GM18909 (cell line): ENCODE data around the gene PAN3.
"Not testable (repeated sequence)": the region's sequence is repeated elsewhere in the genome, so short reads cannot be mapped to it uniquely, and the experiment has no call there.

ENCODE experiments used
- ATAC-seq: cut with Tn5 transposase; IDR thresholded peaks from one replicate; pipeline ENCODE4 v1.9.1; 2021; ENCODE audit warnings: mild to moderate bottlenecking; ENCODE audit not compliant: unreplicated experiment, poor library complexity

PAN3 gene

DNA sequence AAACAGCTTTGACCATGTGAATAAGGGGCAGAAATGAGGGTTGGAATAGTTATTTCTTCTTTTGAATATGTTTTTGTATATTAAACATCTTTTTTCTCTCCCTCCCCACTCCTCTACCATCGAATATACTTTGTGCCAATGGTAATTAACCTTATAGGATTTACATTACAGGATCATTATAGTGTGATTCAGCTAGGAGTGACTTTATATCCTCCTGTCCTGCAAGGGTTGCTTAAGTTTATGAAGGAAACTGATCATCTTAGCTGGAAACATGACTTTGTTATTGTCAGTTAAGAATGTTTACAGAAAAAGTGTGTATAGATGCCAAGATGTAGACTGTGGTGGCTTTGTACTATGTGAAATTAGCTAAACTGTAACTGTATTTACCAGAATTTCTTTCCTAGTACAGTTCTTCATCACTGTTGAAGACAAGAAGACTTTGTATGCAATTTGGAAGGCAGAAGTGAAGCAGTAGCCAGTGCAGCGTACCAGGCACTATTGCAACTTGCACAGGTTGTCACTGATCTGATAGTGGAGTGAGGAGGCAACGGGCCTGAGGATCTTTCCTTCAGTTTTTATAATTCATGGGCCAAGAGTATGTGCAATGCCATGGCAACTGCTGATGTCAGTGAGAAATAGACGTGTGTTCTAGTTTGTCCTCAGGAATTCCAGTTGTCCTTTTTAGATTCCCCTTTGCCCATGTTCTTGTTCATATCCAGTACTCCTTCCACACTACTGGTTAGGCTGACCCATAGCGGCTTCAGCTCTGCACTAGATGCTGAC, 8.2 kb upstream of the PAN3 start:
- ATAC-seq, result no peak

DNA sequence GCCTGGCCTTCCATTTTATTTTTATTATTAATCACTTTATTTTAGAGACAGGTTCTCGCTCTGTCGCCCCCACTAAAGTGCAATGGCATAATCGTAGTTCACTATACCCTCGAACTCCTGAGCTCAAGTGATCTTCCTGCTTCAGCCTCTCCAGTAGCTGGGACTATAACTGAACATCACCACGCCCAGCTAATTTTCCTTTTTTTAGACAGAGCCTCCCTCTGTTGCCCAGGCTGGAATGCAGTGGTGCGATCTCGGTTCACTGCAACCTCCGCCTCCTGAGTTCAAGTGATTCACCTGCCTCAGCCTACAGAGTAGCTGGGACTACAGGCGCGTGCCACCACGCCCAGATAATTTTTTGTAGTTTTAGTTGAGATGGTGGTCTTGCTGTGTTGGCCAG, 6.7 kb upstream of the PAN3 start:
- no peak for ATAC-seq

DNA sequence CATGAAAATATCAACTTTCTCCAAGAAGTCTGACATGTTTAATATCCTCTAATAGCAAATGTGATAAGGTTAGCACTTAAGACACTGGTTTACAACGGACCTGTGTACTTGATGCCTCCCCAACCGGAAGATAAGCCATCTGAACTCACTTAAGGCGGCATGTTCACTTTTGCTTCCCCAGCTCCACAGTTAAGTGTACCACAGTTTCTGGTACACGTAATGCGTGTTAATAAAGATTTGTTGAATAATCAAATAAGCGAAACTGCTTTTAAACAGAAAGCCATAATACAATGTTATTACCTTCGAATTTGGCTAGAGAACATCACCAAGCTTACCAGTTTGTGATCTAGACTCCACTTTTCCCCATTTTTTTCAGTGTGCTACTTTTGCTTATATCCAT, 1.4 kb upstream of the PAN3 start:
- ATAC-seq, result no peak

DNA sequence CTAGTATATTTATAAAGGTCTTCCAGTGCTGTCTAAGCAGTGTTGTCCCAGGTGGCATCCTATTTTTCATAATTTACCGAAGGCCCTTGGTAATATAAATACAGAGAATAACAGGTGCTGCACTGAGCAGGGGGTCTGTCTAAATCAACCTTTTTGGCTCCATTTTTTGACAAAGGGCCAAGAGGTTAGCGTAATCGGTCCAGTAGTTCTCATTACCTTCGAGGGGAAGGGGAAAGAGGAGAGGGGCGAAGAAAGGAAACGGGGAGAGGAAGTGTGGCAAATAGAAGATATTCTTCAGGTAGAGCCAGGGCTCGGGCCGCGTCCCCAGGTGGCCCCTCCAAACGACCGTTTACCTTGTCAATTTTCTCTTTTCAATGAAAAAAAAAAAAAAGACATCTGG, 749 bp upstream of the PAN3 start:
- ATAC-seq, result peak; percentile 4

DNA sequence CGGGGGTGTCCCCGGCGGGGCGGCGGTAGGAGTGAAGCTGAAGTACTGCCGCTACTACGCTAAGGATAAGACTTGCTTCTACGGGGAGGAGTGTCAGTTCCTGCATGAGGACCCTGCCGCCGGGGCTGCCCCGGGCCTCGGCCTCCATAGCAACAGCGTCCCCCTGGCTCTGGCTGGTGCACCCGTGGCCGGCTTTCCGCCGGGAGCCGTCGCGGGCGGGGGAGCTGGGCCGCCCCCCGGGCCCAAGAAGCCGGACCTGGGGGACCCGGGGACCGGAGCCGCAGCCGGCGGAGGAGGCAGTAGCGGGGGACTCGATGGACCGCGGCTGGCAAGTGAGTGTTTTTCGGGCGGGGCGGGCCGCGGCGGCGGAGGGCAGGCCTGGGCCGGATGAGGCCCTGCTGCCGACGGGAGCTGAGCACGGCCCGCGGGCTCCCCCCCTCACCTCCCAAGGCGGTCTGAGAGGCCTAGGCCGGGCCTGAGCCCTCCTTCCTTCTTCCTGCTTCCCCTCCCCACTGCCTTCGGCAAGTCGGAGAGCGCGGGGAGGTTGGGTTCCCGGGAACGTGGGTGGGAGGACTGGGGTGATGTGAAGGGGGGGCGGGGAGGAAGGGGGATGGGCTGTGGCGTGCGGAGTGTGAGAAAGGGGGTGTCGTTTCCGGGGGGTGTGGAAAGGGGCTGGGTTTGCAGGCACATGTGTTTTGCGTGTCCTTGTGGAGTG, 568 bp downstream of the PAN3 start:
- ATAC-seq, result peak; percentile 50

DNA sequence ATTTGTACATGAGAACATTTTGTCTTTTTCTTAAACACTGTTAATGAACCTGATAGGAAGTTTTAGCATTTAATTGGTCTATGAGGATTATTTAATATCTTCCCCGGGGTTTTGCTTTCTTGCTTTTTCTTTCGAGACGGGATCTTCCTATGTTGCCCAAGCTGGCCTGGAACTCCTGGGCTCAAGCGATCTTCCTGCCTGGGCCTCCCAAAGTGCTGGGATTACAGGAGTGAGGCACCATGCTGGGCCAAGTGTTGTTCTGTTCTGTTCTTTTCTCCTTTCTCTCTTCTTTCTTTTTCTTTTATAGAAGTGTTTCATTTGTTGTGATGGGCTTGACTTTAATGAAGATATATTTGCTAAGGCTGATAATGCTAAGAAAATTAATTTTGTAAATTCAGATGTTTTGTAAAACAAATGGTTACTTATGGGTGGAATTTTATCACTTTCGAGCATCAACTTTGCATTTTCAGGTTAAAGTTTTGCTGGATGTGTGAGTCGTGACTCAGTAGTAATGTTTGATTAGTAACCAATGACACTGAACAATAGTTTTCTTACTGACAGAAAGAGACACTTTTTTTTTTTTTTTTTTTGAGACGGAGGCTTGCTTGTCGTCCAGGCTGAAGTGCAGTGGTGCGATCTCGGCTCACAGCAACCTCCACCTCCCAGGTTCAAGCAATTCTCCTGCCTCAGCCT, 2.2 kb downstream of the PAN3 start:
- no peak for ATAC-seq

DNA sequence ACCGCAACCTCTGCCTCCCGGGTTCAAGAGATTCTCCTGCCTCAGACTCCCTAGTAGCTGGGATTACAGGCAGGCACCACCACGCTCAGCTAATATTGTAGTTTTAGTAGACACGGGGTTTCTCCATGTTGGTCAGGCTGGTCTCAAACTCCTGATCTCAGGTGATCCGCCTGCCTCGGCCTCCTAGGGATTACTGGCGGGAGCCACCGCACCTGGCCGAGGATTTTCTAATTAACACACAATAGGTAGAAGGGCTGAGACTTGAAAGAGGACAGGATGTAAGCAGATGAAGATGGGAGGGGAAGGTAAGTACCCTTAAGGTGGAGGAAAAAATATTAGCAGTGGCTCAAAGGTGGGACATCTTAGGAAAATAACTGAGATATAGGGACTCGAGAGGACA, 3.2 kb downstream of the PAN3 start:
- not testable (repeated sequence) for ATAC-seq

DNA sequence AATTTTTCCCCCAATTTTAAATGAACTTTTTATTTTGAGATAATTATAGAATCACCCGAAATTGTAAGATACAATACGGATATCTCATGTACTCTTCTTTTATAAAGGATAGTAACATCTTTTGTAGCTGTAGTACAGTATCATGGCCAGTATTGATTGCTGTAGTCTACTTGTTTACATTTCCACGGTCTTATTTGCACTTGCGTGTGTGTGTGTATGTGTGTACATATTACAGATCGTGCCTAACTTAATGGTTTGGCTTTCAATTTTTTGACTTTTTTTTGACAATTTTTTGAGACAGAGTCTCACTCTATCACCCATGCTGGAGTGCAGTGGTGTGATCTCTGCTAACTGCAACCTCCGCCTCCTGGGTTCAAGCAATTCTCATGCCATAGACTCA, 6.7 kb downstream of the PAN3 start:
- no peak for ATAC-seq

DNA sequence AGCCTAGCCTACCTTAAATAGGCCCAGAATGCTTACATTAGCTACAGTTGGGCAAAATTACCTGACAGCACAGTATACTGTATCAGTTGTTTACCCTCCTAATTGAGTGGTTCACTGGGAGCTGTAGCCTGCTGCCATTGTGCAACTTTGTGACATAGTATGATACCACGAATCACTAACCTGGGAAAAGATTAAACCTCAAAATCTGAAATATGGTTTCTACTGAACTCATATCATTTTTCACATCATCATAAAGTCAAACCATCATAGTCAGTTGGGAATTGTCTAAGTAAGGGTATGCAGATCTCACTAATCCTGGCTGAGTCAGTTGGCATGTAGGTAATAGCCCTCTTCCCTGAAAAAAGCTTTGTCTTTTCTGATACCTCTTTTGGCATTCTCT, 9.2 kb downstream of the PAN3 start:
- ATAC-seq, result no peak

DNA sequence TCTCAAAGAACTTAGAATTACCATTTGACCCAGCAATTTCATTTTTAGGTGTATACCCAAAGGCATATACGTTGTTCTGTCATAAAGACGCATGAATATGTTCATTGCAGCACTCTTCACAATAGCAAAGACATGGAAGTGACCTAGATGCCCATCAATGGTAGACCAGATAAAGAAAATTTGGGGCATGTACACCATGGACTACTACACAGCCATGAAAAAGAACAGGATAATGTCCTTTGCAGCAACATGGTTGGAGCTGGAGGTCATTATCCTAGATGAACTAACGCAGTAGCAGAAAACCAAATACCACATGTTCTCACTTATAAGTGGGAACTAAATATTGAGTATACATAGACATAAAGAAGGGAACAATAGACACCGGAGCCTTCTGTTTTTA, 20.7 kb downstream of the PAN3 start:
- ATAC-seq, result no peak

DNA sequence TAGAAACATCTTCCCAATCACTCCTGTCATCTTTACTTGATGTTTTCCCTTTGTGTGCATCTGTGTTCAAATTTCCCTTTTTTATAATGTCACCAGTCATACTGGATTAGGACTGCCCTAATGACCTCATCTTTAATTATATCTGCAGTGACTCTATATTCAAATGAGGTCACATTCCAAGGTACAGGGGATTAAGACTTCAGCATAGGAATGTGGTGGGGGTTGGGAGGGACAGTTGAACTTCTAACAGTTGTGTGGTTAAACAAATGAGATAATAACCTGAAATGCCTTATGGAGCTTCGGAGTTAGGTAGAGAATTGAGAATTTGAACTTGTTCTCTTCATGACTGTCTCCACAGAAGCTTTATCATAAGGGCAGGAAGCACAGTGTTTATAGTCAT, 23.0 kb downstream of the PAN3 start:
- no peak for ATAC-seq

DNA sequence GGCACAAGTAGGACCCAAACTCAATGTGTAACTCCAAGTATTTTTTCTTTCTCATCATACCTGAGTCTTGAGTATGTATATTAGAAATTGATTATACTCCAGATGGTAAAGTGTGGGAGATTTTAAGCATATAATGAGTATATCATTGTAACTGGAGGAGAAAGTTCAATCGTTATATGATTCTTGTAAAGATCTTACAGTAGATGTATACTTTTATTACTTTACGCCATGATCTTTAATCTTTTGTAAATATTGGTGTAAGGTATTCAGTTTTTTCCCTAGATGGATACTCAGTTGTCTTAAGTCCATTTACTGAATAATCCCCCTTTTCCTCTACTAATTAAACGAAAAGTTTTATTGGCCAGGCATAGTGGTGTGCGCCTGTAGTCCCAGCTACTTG, 25.2 kb downstream of the PAN3 start:
- ATAC-seq, result no peak

DNA sequence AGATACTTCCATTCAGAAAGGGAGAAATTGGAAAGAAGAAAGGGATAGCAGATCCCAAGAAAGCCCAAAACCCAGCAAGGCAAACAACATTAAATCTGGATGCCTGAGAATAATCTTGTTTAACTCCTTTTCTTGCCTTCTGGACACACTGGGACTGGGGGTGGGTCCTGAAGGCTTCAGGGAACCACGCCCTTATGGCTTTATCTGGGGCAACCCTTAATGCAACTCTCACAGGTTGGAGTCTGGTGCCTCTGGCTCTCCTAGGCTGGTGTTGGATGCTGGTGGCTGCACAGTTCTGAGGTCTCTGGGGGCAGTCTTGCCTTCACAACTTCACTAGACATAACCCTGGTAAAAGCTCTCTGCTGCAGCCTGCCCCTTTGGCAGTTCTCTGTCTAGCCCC, 27.9 kb downstream of the PAN3 start:
- no peak for ATAC-seq

DNA sequence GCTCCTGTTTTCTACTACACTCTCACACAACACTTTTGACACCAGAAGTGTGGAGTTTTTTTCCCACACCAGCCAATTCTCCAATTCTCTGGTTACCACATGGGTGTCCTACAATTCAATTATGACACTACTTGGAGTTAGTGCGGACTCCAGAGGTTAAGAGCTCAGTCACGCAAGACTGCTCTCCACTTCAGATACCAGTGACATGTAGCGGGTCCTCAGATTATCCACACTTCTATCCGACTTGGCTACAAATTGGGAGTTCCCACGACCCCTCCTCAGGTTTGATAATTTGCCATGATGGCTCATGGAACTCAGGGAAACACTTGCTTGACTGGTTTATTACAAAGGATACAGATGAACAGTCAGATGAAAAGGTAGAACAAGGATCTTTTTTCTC, 32.9 kb downstream of the PAN3 start:
- ATAC-seq, result no peak

DNA sequence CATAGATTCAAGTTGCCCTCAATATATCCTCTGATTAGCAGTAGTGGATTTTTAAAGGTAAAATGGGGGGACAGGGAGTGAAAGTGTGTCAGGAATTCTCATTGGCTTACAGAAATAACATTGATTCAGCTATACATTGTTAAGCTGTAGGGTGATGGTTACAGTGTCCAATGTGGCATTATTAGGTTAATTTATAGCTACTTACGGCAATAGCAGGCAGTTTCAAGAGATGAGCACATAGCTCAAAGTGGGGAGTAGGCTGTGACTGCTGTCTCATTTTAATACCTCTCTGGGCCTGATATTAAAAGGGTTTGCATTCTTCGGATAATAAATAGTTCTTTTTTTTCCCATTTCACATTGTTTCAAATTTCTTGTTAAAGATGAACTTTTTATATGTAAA, 34.6 kb downstream of the PAN3 start:
- ATAC-seq, result no peak

DNA sequence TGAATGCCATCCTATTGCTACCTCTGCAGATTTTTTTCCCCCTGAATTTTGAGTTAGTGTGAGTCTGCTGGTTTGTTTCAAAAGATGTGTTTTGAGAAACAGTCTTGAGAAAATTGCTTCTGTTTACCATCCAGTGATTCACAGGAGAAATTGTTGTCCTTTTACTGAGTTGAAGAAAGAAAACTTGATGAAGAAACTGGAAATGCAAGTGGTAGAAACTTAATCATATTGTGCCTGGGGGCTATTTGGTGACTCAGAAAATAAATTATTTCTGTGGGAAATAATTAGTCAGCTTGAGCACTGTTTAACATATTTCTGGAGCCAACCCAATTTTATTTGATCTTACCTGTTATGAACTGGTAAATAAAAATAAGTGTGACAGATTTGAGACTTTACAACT, 35.4 kb downstream of the PAN3 start:
- no peak for ATAC-seq

DNA sequence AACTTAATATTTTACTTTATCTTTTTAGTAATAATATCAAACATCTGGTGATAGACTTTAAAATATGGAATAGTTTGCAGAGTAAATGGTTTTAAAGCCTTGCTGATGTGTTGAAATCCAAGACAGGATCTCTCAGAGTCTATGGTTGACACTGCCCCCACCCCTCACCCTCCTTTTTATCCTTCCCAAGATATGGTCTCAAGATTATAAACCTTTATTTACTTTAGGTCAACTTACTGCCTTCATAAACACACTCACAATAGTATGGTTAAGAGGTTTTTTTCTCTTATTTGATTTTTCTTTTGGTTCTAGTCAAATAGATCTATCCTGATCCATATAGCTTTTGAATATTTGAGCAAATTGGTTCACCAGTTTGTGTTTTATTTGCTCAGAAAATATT, 39.0 kb downstream of the PAN3 start:
- no peak for ATAC-seq

DNA sequence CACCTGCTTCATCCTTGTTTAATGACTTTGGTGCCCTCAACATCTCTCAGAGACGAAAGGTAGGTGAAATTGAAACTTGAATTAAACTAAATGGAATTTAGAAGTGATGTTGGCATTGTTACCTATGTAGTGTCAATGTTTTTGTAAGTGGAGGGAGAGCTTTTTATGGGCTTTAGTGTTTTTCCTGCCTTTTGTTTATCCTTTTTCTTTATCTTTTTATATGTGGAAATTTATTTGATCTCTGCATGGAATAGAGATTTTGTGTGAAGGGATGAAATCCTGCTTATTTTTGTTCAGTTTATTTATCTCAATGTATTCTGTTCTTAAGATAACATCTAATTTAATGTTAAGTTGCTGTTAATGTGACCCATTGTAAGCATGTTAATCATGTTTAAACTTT, 39.5 kb downstream of the PAN3 start:
- ATAC-seq, result no peak

DNA sequence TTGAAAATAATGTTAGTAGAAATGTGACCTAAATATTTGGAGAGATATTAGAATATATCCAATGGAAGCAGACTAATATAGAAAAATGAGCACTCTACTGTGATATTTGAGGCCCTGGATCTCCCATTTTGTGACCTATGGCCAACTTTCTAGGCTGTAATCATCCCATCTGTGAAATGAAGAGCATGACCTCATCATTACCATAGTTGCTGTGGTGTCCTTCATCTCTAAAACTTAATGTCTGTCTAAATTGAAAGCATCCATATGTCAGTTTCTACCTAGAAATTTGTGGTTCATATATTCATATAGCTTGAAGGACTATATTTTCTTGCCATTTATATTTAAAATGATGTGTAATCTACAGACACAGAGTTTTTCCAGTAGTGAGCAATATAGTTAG, 41.6 kb downstream of the PAN3 start:
- ATAC-seq, result no peak

DNA sequence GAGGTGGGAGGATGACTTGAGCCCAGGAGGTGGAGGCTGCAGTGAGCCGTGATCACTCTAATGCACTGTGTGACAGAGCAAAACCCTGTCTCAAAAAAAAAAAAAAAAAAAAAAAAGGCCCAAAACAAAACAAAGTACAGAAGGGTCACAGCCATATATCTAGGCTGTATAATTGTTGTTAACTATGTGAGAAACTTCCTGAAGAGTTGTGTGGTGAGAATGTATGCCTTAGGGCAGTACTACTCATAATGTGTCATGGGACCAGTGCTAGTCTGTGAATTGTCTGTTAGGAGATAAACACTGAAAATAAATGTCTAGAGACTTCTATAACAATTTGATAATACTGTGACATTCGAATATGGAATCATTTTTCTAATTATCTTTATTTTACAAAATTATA, 43.1 kb downstream of the PAN3 start:
- ATAC-seq, result no peak

DNA sequence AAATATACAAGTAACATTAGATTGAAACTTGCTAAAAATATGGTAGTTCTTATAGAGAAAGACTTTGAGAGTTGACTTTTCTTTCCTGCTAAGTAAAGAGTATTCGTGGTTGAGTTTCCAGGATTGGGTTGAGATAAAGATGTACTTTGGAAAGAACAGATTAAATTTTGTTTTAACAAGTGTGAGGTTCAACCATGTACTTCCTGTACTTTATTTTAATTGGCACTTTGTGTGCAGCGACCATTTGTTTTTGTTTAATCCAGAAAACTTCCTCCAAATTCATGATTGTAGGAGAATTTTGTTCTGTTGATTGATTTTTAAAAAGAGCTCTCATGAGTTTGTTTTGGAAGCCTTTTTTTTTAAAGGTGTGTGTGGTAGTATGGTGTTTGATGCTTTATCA, 46.9 kb downstream of the PAN3 start:
- ATAC-seq, result no peak

DNA sequence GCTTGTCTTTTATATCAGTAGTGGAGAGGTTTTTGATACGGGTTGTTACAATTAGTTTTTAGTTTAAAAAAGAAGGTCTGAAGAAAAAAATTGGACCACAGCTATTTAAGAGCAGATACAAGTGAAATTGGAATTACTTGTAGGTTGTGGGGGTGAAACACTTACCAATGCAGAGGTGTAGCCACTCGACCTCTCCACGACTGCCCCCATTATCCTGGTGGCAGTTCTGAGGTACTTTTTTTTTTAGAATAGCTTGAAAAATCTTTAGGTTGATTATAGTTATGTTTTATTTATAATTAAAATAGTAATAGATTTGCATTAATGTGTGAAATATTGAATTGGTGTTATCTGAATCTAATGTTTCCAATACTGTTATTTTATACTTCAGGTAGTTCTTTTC, 60.7 kb downstream of the PAN3 start:
- ATAC-seq, result no peak
